HG03108 (cell line): ENCODE results near the gene YIF1A.
"Not testable (repeated sequence)": the region's sequence is repeated elsewhere in the genome, so short reads cannot be mapped to it uniquely, and the experiment has no call there.

Experiments
- ATAC-seq: cut with Tn5 transposase; IDR thresholded peaks from one replicate; pipeline ENCODE4 v1.9.1; 2021; ENCODE audit warnings: moderate library complexity; ENCODE audit not compliant: unreplicated experiment

Gene YIF1A

GRCh38 chr11:66326261-66327111 is 37.5 kb upstream of the YIF1A start:
- ATAC-seq = no peak

GRCh38 chr11:66325263-66325671 is 36.3 kb upstream of the YIF1A start:
- no peak for ATAC-seq

- ATAC-seq = no peak
Observed at GRCh38 chr11:66324664-66325063, 35.7 kb upstream of the YIF1A start.

GRCh38 chr11:66323684-66324083 is 34.7 kb upstream of the YIF1A start:
- ATAC-seq = no peak

- ATAC-seq = no peak
Observed at GRCh38 chr11:66322732-66323427, 33.9 kb upstream of the YIF1A start.

- ATAC-seq = no peak
Observed at GRCh38 chr11:66321606-66322005, 32.7 kb upstream of the YIF1A start.

- not testable (repeated sequence) for ATAC-seq
Observed at GRCh38 chr11:66320748-66321147, 31.8 kb upstream of the YIF1A start.

- ATAC-seq = not testable (repeated sequence)
Observed at GRCh38 chr11:66320289-66320688, 31.3 kb upstream of the YIF1A start.

- ATAC-seq = no peak
Observed at GRCh38 chr11:66318600-66318970, 29.6 kb upstream of the YIF1A start.

GRCh38 chr11:66317723-66318599 is 29.0 kb upstream of the YIF1A start:
- no peak for ATAC-seq

GRCh38 chr11:66317322-66317722 is 28.4 kb upstream of the YIF1A start:
- ATAC-seq = no peak

- no peak for ATAC-seq
Observed at GRCh38 chr11:66316849-66317251, 27.9 kb upstream of the YIF1A start, which contains the start of gene CD248. Gene CD248 (minus strand): TSS chr11:66317044. CDS start chr11:66317027, 17 bp downstream.

- no peak for ATAC-seq
Observed at GRCh38 chr11:66315921-66316811, 27.2 kb upstream of the YIF1A start.

- no peak for ATAC-seq
Observed at GRCh38 chr11:66315498-66315885, 26.5 kb upstream of the YIF1A start.

- no peak for ATAC-seq
Observed at GRCh38 chr11:66314561-66315497, 25.9 kb upstream of the YIF1A start.

GRCh38 chr11:66314186-66314501 is 25.2 kb upstream of the YIF1A start:
- ATAC-seq = no peak

- ATAC-seq = no peak
Observed at GRCh38 chr11:66313321-66314185, 24.6 kb upstream of the YIF1A start.

GRCh38 chr11:66312549-66313320 is 23.8 kb upstream of the YIF1A start:
- ATAC-seq = peak; percentile 51
